GM19455 (cell line): ENCODE measurements around the gene SCN2A.
"Not testable (repeated sequence)": the region's sequence is repeated elsewhere in the genome, so short reads cannot be mapped to it uniquely, and the experiment has no call there.

ENCODE experiments used
- ATAC-seq: cut with Tn5 transposase; IDR thresholded peaks from one replicate; pipeline ENCODE4 v1.9.1; 2021; ENCODE audit not compliant: unreplicated experiment

SCN2A gene

GRCh38 chr2:165251366-165251765 is 12.2 kb downstream of the SCN2A start:
- no peak for ATAC-seq

GRCh38 chr2:165253178-165253577 is 14.0 kb downstream of the SCN2A start:
- ATAC-seq = no peak

- no peak for ATAC-seq
Measured at GRCh38 chr2:165256618-165257017, 17.4 kb downstream of the SCN2A start.

GRCh38 chr2:165260347-165260746 is 21.1 kb downstream of the SCN2A start:
- ATAC-seq = not testable (repeated sequence)

GRCh38 chr2:165268754-165269153 is 29.5 kb downstream of the SCN2A start:
- peak; percentile 84 for ATAC-seq

- no peak for ATAC-seq
Measured at GRCh38 chr2:165273176-165273575, 34.0 kb downstream of the SCN2A start.

- no peak for ATAC-seq
Measured at GRCh38 chr2:165274698-165275097, 35.5 kb downstream of the SCN2A start.

- ATAC-seq = no peak
Measured at GRCh38 chr2:165275932-165276331, 36.7 kb downstream of the SCN2A start.

- ATAC-seq = no peak
Measured at GRCh38 chr2:165277295-165277694, 38.1 kb downstream of the SCN2A start.

GRCh38 chr2:165277860-165278656 is 38.8 kb downstream of the SCN2A start:
- ATAC-seq = no peak

- no peak for ATAC-seq
Measured at GRCh38 chr2:165280356-165280755, 41.1 kb downstream of the SCN2A start.

- ATAC-seq = no peak
Measured at GRCh38 chr2:165281387-165281786, 42.2 kb downstream of the SCN2A start.

- ATAC-seq = no peak
Measured at GRCh38 chr2:165283342-165283741, 44.1 kb downstream of the SCN2A start.

GRCh38 chr2:165287094-165287778 is 48.0 kb downstream of the SCN2A start:
- ATAC-seq = no peak

- no peak for ATAC-seq
Measured at GRCh38 chr2:165289069-165289468, 49.9 kb downstream of the SCN2A start.

GRCh38 chr2:165293440-165294420 is 54.5 kb downstream of the SCN2A start:
- peak; percentile 100 for ATAC-seq

GRCh38 chr2:165294912-165295311 is 55.7 kb downstream of the SCN2A start:
- ATAC-seq = no peak

GRCh38 chr2:165295643-165296042 is 56.4 kb downstream of the SCN2A start:
- no peak for ATAC-seq

- no peak for ATAC-seq
Measured at GRCh38 chr2:165305391-165306096, 66.3 kb downstream of the SCN2A start.

- ATAC-seq = no peak
Measured at GRCh38 chr2:165307317-165307716, 68.1 kb downstream of the SCN2A start.

- ATAC-seq = no peak
Measured at GRCh38 chr2:165311949-165312348, 72.7 kb downstream of the SCN2A start.
